ENCODE results near the gene ADGRG2.
A peak's percentile ranks its signal among the peaks of the same experiment; 100 is the strongest.
"Not testable (repeated sequence)": the region's sequence is repeated elsewhere in the genome, so short reads cannot be mapped to it uniquely, and the experiment has no call there.

ADGRG2 gene

DNA sequence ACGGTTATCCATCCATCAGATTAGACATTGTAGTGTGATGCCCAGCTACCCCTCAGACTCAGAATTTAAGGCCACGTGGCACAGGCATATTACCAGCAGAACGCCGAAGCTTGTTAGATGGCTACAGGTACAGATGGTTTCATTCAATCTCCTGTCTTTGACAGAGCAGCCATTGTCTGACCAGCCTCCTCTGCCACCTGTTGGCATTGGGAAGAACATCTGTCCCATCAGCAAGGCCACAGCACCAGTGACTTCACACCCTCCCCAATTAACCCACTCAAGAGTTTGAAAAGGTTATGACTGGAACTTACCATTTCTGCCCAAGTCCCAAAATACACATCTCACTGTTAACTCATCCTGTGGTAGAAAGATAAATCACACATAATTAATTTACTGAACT is 116.4 kb downstream of the ADGRG2 start:
- no peak for DNase-seq (ENCODE audit: low read depth in 3 of 3)

DNA sequence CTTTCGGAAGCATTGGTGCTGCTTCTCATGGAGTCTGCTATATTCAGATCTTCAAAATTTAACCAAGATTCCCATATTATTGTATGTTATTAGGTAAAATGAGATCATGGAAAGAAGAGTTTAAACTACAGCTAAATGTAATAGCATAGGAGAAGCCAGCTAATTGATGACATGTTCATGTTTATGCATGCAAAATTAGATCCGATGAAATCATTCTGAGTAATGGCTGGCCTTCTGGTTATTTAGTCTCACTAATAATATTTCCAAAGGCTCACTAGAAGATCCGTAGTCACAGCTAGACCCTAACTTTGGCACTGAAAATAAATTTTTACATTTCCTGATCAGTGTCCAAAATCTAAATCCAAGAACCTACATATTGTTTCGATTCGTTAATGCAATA is 118.5 kb downstream of the ADGRG2 start:
- DNase-seq (ENCODE audit: low read depth in 3 of 3) = no peak

DNA sequence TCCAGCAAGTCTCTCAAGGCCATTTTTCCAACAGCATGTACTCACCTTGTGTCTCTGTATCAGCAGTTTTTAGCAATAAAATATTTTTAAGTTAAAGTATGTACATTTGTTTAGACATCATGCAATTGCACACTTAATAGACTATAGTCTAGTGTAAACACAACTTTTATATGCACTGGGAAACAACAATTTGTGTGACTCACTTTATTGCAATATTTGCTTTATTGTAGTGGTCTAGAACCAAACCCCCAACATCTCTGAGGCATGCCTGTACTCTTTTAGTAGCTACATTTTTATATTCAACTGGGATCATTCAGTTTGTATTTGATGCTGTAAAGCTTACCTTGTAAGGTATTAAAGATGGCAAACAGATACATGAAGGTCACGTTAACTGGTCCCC is 123.6 kb downstream of the ADGRG2 start:
- no peak for DNase-seq (ENCODE audit: low read depth in 3 of 3)

DNA sequence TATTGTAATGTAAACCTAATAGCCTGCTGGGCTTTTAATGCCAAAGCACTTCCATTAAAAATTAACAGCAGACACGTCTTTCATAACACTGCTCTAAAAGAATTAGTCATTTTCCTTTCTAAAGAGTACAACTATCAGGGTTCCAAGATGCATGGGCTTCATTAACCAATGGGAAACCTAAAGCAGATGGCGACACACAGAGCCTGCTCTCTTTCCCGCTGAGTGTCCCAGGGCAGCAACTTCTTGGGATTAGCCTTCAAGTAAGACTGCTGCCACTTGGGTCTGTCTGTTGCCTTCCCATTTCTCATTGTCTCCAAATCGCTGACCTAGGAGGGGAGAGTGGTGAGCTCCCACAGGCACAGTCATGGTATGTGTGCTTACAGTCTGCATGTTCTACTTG is 124.4 kb downstream of the ADGRG2 start:
- no peak for DNase-seq (ENCODE audit: low read depth in 3 of 3)

DNA sequence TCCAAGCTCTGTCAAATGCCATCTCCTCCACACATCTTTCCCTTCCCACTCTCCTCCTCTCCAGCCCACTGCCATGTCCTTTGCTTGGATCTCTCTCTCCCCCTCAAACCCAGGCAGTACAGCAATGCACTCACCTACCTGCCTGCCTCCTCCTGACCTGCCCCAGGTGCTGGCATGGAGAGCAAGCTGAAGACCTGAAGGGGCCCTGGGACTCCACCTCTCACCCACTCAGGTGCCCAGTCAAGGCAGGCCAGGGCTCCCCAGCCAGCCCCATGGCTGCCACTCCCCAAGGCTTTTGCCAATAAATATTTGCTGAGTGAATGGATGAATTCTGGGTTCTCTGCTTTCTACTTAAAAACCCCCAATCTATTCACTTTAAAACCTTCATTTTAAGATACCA is 125.7 kb downstream of the ADGRG2 start:
- DNase-seq (ENCODE audit: low read depth in 3 of 3) = no peak

DNA sequence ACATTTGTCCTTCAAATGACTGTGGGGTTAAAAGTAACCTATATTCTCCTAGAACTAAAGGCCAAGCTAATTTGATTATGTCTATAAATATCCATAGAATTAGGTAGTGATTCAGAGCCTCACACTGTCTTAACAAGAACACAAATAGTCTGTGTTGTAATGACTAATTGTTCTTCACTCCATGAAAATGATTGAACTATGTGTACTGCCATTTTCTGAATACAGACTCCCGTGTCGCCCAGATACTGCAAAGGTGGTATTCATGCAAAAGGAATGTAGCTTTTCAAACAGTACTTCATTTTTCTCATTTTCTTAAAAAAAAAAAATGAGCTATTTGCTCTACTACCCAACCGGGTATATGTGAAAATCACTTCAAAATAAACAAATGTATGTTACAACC is 127.0 kb downstream of the ADGRG2 start:
- no peak for DNase-seq (ENCODE audit: low read depth in 3 of 3)

DNA sequence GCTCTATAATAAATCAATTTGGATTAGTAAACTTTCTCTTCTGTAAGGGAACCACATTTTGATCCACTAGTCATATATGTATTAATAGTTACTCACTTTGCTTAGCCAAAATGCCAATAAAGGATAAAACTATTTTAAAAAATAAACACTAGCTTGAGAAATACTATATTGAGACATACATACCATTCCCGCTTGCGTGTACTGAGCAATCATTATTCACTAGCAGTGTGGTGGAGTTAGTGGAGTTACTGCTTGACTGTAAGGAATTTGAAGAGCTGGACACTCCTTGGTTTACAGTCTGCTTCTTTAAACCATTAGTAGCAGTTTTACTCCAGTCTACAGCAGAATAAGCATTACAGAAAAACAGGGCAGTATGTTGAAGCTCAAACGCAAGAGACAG is 127.6 kb downstream of the ADGRG2 start:
- no peak for DNase-seq (ENCODE audit: low read depth in 3 of 3)

DNA sequence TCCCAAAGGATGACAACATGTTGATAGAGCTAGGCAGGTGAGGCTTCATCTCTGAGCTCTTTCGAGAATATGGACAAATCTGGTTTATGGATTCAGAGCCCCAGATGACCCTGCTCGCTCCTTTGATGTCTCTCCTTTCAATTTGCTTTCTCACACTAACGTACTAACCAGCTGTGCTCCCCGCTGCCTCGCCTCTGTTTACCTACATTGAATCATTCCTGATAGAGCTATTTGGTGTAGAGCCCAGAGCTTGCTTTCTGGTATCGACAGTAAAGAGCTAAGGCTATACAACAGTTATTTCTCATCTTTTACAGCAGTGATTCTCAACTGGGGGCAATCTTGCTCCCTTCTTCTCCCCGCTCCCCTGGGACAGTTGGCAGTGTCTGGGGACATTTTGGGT is 129.4 kb downstream of the ADGRG2 start:
- no peak for DNase-seq (ENCODE audit: low read depth in 3 of 3)

DNA sequence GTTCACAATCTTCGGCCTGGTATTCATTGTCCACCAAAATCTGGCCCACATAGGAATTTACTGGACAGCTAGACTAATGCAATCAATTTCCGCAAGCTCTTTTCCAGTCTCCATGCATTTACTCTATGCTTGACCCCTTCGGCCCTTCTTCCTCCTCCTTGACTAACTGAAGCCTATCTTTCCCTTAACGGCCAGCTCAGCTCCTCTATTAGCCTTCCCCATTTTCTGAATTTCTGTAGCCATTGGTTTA is 137.2 kb downstream of the ADGRG2 start:
- no peak for DNase-seq (ENCODE audit: low read depth in 3 of 3)

DNA sequence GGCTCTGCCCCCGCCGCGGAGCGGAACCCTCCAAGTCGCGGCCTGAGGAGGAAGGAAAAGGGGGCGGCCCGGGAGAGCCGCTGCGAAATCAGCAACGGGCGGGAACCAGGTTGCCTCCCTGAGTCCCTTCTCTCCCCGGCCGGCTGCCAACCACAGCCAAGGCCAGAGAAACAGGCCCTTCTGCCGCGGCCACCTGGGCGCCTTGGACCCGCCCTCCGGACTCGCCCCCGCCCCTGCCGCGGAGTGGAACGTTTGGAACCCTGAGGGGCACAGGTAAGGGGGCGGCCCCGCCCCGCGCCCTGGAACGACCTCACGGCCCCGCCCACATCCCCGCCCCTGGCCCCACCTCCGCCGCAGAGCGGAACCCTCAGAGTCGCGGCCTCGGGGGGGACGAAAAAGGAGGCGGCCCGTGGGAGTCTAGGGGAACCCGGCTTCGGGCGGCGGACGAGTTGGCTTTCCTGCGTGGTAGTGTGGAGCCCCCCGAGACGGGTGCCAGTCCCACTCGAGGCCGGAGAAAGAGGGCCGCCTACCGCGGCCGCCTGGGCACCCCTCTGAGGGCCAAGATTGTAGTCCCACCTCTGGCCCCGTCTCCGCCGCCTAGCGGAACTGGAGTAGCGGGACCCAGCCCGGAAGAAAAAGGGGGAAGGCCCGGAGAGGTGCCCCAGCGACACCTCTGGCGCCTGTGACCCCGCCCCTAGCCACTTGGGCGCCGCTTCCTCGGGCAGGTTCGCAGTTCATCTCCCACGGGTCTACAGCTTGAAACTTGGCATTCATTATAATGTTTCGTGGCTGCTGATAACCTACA is 137.7 kb downstream of the ADGRG2 start:
- peak; percentile 59 to 82 (median 68) for DNase-seq (ENCODE audit: low read depth in 3 of 3)

DNA sequence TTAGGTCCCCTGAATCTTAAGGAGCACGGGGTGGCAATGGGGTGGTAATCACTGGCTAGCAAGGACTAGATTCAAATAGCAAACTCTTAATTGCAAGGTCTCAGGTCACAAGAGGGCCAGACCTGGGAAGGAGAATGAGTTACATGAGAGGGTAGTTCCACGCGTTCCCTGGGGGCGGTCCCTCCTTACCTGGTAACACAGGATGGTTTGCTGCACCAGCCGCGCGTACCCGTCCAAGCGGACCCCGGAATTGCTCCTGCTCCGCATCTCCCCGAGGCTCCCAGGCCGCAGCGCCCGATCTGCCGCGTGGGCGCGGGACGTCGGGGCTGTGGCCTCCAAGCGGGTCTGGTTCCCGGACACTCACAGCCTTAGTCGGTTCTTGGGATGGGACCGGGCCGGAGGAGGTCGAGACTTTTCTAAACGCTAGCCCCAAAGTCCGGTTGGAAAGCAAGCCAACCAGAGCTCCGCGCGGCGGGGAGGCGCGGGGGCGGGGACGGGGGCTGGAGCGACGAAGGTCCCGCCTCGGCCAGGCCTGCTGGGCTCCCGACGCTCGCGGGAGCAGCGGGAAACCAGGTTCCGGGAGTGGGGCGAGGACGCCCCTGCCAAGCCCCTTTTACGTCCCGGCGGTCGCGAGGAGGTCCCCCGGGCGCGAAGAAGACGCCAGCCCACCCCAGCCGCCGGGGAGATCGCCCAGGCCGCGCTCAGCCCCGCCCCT is 138.4 kb downstream of the ADGRG2 start, which contains the start of gene PHKA2:
Gene PHKA2 (minus strand): TSS at position 449 of the 715 bp plus-strand sequence. CDS start 182 bp downstream, at position 267.
- DNase-seq (ENCODE audit: low read depth in 3 of 3) = peak; percentile 0 to 38 (median 3)

DNA sequence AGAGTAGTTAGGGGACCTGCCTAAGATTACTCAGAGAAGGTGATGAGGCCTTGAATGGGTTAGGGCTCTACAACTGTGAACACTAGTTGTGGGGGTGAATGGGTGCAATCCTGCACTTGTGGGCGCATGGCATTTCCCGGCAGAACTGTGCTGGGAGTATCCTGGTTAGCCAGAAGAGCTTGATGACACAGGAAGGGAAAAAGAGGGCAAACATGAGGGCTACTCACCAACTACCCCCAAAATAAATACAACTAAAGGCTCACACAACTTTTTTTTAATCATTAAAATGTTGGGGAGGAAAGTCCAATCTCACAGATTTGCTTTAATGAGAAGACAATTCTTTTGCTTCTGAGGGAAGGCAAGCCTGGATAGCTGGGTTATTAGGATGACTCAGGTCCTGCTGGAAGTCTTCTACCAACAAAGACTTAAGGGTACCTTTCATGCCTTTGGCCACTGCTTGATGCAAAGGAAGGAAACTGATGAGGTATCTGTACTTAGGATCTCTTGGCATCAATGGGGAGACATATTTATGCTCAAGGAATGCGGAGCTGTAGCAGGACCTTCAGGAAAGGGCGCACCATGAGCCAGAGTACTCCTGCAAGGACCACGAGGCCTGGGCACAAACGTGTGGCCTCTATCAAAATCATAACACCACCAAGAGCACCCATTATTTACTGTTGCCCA is 141.0 kb downstream of the ADGRG2 start:
- no peak for DNase-seq (ENCODE audit: low read depth in 3 of 3)

DNA sequence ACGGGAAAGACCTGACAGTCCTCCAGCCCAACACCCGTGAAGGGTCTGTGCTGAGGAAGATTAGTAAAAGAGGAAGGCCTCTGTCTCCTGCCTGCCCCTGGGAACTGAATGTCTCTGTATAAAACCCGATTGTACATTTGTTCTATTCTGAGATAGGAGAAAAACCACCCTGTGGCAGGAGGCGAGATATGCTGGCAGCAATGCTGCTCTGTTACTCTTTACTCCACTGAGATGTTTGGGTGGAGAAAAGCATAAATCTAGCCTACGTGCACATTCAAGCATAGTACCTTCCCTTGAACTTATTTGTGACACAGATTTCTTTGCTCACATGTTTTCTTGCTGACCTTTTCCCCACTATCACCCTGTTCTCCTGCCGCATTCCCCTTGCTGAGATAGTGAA is 142.0 kb downstream of the ADGRG2 start:
- DNase-seq (ENCODE audit: low read depth in 3 of 3) = not testable (repeated sequence)

DNA sequence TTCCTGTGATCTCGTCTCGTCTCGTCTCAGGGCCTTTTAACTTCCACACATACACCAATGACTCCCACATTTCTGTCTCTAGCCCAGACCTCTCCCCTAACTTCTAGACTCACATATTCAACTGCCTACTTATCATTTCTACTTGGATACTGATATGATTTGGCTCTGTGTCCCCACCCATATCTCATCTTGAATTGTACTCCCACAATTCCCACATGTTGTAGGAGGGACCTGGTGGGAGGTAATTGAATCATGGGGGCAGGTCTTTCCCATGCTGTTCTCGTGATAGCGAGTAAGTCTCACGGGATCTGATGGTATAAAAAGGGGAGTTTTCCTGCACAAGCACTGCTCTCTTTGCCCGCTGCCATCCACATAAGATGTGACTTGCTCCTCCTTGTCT is 147.3 kb downstream of the ADGRG2 start:
- DNase-seq (ENCODE audit: low read depth in 3 of 3) = no peak

DNA sequence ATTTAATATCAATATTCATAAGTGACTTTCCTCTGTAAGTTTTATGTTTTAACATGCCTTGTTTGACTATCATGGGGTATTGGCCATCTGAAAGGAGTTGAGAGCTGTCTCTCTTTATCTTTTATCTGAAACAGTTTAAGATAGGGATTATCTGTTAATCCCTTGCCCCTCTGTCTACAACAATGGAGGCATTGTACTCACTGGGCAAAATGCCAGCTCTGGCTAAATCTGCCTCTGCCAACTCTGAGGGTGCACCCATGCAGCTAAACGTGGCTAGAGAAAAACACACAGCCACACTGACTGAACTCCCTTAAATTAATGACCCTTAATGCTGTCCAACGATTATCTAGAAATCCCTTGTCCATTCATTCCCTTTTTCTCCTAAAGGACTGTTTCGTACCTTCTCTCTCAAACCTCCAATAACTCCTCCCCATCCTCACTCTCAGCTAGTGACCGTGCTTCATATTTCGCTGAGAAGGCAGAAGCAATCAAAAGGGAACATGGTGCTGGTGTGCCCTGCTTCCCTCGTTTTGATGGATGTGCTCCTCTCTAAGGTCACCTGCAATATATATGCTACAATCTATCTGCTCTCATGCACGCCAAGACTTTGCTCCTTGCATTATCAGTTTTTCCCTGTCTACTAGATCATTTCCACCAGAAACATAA is 148.6 kb downstream of the ADGRG2 start:
- DNase-seq (ENCODE audit: low read depth in 3 of 3) = no peak

DNA sequence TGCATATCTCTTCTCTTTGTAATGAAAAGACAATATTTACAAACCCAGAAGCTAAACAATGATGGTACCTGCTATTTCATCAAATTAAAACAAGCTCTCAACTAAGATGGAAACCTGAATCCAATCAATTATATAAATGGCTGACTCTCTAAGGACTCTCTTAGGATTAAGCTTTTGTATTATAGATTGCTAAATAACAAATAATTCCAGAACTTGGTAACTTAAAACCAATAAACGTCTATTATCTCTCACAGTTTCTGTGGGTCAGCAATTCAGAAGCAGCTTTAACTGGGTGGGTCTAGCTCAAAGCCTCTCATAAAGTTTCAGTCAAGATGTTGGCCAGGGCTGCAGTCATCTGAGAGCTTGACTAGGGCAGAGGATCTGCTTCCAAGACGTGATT is 150.8 kb downstream of the ADGRG2 start:
- no peak for DNase-seq (ENCODE audit: low read depth in 3 of 3)

DNA sequence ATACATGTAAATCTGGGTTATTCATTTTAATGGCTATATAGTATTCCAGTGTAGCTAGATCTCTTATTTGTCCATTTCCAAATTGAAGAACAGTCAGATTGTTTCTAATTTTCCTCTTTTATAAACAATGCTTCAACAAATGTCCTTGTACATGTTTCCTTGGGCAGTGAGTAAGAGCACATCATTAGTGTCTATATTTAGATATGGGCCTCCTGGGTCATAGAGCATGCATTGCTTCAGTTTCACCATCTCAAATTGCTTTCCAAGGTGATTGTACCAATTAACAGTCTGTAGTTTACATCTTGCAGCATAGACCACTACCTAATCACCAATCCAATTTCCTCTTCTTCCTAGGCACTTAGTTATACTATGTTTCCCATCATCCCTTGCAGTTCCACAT is 151.8 kb downstream of the ADGRG2 start:
- no peak for DNase-seq (ENCODE audit: low read depth in 3 of 3)

DNA sequence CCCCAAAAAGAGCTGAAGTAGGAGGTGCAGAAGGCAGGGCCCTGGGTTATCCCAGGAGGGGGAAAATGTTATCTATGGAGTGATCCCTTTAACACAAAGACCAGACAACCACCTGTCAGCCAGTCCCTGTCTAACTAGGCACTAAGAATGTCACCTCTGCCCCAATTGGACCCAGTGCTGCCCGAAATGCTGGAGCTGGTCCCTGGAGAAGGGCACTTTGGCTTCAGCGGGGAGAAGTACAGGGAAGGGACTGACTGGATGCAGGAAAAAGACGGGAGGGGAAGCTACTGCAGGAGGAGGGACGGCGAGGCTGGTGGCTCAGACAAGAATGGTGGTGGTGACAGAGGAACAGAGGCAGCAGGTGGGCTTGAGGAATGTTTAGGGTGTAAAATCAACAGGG is 155.6 kb downstream of the ADGRG2 start:
- no peak for DNase-seq (ENCODE audit: low read depth in 3 of 3)

DNA sequence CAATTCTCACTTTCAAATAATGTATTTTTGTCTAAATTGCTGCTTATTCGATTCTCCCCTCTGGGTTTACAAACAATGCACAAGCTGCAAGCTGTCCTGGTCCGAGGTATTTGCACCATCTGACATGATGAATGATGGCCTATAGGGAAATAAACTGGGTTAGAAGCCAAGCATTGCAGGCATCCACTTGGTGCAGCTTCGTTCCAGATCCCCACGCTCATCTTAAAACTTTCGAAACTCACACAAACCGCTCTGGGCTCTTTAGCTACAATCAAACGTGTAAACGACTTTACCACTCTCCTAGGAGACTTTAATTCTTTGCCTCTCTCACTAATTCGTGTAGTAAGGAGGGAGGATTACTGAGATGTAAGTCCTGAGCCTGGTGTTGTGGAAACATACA is 157.4 kb downstream of the ADGRG2 start:
- no peak for DNase-seq (ENCODE audit: low read depth in 3 of 3)

DNA sequence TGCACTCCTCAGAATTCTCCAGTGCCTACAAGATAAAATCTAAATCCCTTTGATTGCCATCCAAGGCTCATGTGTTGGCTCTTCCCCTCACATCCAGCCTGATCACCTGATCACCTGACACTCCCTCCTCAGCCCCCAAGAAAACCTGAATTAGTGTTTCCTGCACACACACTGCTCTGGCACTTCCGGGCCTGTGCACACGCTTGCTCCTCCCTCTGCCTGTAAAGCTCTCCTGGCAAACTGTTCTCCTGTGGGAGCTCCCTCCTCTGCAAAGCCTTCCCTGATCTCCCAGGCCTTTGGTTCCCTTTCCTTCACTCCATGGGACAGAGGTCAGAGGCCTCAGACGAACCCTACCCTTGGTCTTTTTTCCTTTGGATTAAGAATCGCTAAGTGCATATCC is 158.2 kb downstream of the ADGRG2 start:
- no peak for DNase-seq (ENCODE audit: low read depth in 3 of 3)

DNA sequence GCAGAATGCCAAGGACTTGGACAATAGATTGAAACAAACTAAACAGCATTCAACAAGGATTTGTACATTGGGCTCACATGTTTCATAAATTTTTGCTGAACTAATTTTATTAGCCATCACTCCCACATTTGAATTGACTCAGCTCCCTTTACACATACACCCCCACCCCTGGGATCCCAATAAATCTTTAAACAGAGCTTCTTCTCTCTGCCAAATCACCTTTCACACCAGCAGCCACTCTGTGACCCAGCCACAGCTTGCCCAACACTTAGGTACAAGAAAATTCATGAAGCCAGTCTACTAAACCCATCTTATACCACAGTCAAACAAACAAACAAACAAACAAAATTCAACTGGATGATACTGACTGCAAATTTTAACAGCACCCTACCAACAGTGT is 159.9 kb downstream of the ADGRG2 start:
- no peak for DNase-seq (ENCODE audit: low read depth in 3 of 3)

DNA sequence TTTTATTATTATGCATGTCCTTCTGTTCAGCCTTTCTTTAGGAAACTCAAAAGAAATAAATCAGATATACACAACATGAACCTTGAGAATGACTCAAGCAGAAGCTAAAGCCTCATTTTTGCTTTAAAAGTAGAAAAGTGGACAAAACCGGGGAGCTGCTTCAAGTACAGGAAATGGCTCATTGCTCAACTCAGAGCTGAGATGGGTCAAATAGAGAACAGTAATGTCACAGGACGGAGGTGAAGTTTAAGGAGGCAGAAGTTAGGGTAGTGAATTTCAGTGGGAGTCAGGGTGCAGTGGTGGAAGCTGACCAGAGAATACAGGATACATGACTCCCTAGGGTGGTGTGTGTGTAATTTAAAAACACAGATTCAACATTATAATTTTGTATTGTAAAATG is 160.6 kb downstream of the ADGRG2 start:
- DNase-seq (ENCODE audit: low read depth in 3 of 3) = no peak
